NK-92 (cell line): ENCODE measurements around the gene ZNF502.

Source experiments
- DNase-seq: peaks from one replicate; lab custom pipeline; 2025; ENCODE audit not compliant: unreplicated experiment; lab: John Stamatoyannopoulos, UW

ZNF502 gene

GRCh38 chr3:44764248-44764647 lies 51.8 kb downstream of the ZNF502 start:
- DNase-seq = no peak

- no peak for DNase-seq
Measured at GRCh38 chr3:44771424-44772098, 59.1 kb downstream of the ZNF502 start.

- no peak for DNase-seq
Measured at GRCh38 chr3:44772099-44772442, 59.6 kb downstream of the ZNF502 start.
